MM.1S (cell line): Measurements from ENCODE around the gene GPS1.

ENCODE experiments used
- EZH2 ChIP-seq: fragments of 300-600 bp; sonication (generic); optimal IDR thresholded peaks from 2 replicates; pipeline ENCODE3; 2017; ENCODE audit warnings: low read depth, mild to moderate bottlenecking, antibody characterized with exemption, low read length, mixed read lengths
- EZH2phosphoT487 ChIP-seq: fragments of 300-600 bp; sonication (generic); IDR thresholded peaks from 2 replicates; pipeline ENCODE4 v1.6.1; 2018; ENCODE audit warnings: antibody characterized with exemption, low read length
- TF ChIP-seq, protein P1 (sequence below): fragments of 300-600 bp; sonication (generic); IDR thresholded peaks from 2 replicates; pipeline ENCODE4 v1.5.1; 2016; ENCODE audit warnings: antibody characterized with exemption, low read length, mixed read lengths

- TF ChIP-seq, protein P1, sequence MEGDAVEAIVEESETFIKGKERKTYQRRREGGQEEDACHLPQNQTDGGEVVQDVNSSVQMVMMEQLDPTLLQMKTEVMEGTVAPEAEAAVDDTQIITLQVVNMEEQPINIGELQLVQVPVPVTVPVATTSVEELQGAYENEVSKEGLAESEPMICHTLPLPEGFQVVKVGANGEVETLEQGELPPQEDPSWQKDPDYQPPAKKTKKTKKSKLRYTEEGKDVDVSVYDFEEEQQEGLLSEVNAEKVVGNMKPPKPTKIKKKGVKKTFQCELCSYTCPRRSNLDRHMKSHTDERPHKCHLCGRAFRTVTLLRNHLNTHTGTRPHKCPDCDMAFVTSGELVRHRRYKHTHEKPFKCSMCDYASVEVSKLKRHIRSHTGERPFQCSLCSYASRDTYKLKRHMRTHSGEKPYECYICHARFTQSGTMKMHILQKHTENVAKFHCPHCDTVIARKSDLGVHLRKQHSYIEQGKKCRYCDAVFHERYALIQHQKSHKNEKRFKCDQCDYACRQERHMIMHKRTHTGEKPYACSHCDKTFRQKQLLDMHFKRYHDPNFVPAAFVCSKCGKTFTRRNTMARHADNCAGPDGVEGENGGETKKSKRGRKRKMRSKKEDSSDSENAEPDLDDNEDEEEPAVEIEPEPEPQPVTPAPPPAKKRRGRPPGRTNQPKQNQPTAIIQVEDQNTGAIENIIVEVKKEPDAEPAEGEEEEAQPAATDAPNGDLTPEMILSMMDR = no peak
- TF ChIP-seq EZH2 = no peak
- TF ChIP-seq EZH2phosphoT487 = no peak
Measured at GRCh38 chr17:82058855-82059249, 7.2 kb downstream of the GPS1 start.
